CD4-positive, CD25-positive, alpha-beta regulatory T cell (primary cell): ENCODE measurements around the gene LOXL3. TPM values are rescaled to one million over a fixed set of nuclear protein-coding genes. Genes with fewer than 3 reads are reported as not detected.

ENCODE experiments used
- ATAC-seq, 2 donors: fragments of 150-1000 bp; cut with Tn5 transposase; one replicate each; pipeline ENCODE4 v1.10.0; 2021; ENCODE audit warnings: low read depth in 2 of 2, moderate number of reproducible peaks in 2 of 2, moderate library complexity in 1 of 2
- DNase-seq, 3 donors: peaks; one replicate each; pipeline versions ENCODE4 v3.0.0 to v3.0.0-alpha.2; 2012 to 2022; ENCODE audit warnings: mixed read lengths in 1 of 3
- H3K27ac ChIP-seq: one replicate; pipeline ENCODE4 v1.7.0; 2013; ENCODE audit warnings: mild to moderate bottlenecking, low read length; ENCODE audit not compliant: insufficient read depth, poor library complexity, severe bottlenecking
- H3K27me3 ChIP-seq: one replicate; pipeline ENCODE4 v1.7.0; 2013; ENCODE audit warnings: low read length; ENCODE audit not compliant: control insufficient read depth, insufficient read depth
- H3K36me3 ChIP-seq: one replicate; pipeline ENCODE4 v1.7.0; 2013; ENCODE audit warnings: mild to moderate bottlenecking, low read length, moderate library complexity; ENCODE audit not compliant: control insufficient read depth, insufficient read depth
- H3K4me1 ChIP-seq: 2 replicates; pipeline ENCODE4 v1.7.0; 2013; ENCODE audit warnings: mild to moderate bottlenecking, low read length; ENCODE audit not compliant: insufficient read depth, control insufficient read depth, poor library complexity, severe bottlenecking
- H3K4me3 ChIP-seq: one replicate; pipeline ENCODE4 v1.7.0; 2013; ENCODE audit warnings: low read depth, mild to moderate bottlenecking, low read length, moderate library complexity
- H3K9me3 ChIP-seq, 2 experiments: 1 replicate in 1 of 2; 2 replicates in 1 of 2; pipeline ENCODE4 v1.7.0; 2013; ENCODE audit warnings: low read length in 2 of 2, mild to moderate bottlenecking in 1 of 2, moderate library complexity in 1 of 2; ENCODE audit not compliant: control insufficient read depth in 2 of 2
- H3K27ac Mint-ChIP-seq, 3 donors: one replicate each; pipeline ENCODE4 v1.8.0; 2020 to 2022; ENCODE audit warnings: mild to moderate bottlenecking in 3 of 3, mixed read lengths in 3 of 3, moderate library complexity in 2 of 3
- H3K27me3 Mint-ChIP-seq: one replicate; pipeline ENCODE4 v1.8.0; 2022; ENCODE audit warnings: mild to moderate bottlenecking, mixed read lengths
- H3K36me3 Mint-ChIP-seq: one replicate; pipeline ENCODE4 v1.8.0; 2020; ENCODE audit warnings: mixed read lengths
- H3K4me1 Mint-ChIP-seq, 4 donors: one replicate each; pipeline ENCODE4 v1.8.0; 2020 to 2022; ENCODE audit warnings: mixed read lengths in 4 of 4, mild to moderate bottlenecking in 1 of 4
- H3K4me3 Mint-ChIP-seq, 4 donors: one replicate each; pipeline ENCODE4 v1.8.0; 2020 to 2022; ENCODE audit warnings: mild to moderate bottlenecking in 4 of 4, mixed read lengths in 4 of 4, moderate library complexity in 3 of 4
- H3K9me3 Mint-ChIP-seq, 7 donors: one replicate each; pipeline ENCODE4 v1.8.0; 2020 to 2022; ENCODE audit warnings: mixed read lengths in 7 of 7, mild to moderate bottlenecking in 3 of 7, moderate library complexity in 2 of 7
- polyA plus RNA-seq, 4 donors: library from polyadenylated mRNA; unstranded; fragments of 300-500 nt; fragmentation: Illumina TruSeq; gene quantifications; one replicate each; pipeline ENCODE4 v1.2.3, GENCODE V29; 2021
- total RNA-seq: library from RNA; stranded (reverse); gene quantifications from one replicate; pipeline ENCODE4 v1.2.3, GENCODE V29; 2022

LOXL3 gene
- total and polyA plus RNA-seq, 5 donors from 2014 or later: 0.09 to 1.1 TPM; not detected in 3

DNA sequence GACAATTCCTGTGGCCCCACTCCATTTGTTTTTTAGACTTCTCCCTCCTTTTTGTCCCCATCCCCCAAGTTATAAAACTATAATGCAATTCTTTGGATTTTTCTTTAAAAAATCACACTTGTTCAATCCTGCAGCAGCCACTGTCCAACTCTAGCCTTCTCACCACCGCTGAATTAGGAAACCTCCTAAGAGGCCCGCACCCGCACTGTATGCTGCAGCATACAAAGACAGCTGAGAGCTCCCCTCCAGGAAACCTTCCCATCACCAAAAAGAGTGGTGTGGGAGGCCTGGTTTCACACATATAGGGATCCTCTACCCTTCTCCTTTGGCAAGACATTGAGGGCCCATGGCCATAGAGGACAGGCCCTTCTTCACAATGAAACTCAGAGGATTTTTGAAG is 49.2 kb downstream of the LOXL3 start:
- ATAC-seq (no peak), DNase-seq (no peak)
- peaks cover 5 to 80% (median 25%) of the 10 kb centered on the region in 4 donors for H3K4me1 Mint-ChIP-seq
- no peak overlapping the region for H3K27ac Mint-ChIP-seq
- peaks cover 42% of the 10 kb centered on the region for H3K4me1 ChIP-seq
- H3K4me3 Mint-ChIP-seq: peak overlapping the region; percentile 44 to 86 (median 78)
- peaks cover 26% of the 10 kb centered on the region for H3K36me3 Mint-ChIP-seq
- peaks cover 0 to 7% (median 0%) of the 10 kb centered on the region in 7 donors for H3K9me3 Mint-ChIP-seq
- no peak overlapping the region for H3K4me3 ChIP-seq
- H3K27me3 ChIP-seq: peaks cover 3% of the 10 kb centered on the region
- H3K36me3 ChIP-seq: peaks cover 13% of the 10 kb centered on the region
- H3K9me3 ChIP-seq: no peaks in the 10 kb centered on the region
- H3K27ac ChIP-seq: no peak overlapping the region
- peaks cover 64% of the 10 kb centered on the region for H3K27me3 Mint-ChIP-seq

DNA sequence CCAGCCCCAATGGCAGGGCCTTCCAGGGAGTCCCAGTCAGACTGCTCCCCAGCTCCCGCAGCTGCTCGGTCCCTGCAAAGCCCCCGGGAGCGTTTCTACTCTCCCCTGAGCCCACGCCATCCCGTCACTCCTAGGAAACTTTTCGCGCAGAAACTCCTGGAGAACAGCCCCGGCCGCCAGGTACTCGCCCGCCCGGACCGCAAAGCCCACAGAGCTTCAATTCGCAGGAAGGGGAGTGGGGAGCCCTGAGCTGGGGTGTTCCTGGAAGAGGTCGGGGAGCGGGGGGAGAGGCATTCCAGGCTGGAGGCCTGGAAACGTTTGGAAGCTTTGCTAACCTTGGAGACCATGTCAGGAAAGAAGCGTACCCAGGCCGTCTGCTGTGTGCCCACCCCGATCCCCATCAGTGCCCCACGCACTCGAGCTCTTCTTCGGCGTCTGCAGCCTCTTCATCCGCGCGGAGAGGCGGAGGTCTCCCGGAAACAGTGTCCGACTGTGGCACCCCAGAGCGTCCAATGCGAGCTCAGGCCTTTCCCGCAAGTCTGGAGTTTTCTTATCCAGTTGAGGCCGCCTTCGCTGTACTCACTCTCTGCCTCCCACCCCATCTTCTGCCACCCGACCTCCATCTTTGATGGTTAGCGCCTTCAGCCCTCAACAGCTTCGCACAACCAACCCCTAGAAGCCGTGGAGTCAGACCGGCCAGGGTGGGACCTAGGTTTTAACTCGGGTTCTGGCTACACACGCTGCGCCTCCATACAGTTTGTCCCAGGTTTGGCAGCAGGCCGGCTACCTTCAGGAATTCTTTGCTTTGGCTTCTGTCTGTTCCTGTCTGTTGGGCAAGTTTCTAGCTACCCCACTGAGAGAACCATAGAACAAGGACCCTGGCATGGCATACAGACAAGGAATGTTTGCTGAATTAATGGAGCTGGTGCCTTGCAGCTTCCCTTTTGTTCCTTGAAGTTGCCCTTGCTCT is 50.0 kb downstream of the LOXL3 start:
- peaks cover 50% of the 10 kb centered on the region for H3K4me1 ChIP-seq
- H3K9me3 ChIP-seq: no peaks in the 10 kb centered on the region
- Mint-ChIP-seq H3K36me3 (peaks cover 26% of the 10 kb centered on the region), H3K9me3 (peaks cover 0 to 7% (median 0%) of the 10 kb centered on the region in 7 donors), H3K4me1 (peaks cover 5 to 84% (median 28%) of the 10 kb centered on the region in 4 donors), H3K27me3 (peaks cover 68% of the 10 kb centered on the region), H3K4me3 (peak overlapping the region; percentile 68 to 86 (median 82)), H3K27ac (peak overlapping the region in 1 of 3 donors; percentile 56)
- no peak for ATAC-seq
- H3K4me3 ChIP-seq: no peak overlapping the region
- DNase-seq: no peak
- H3K27me3 ChIP-seq: peaks cover 2% of the 10 kb centered on the region
- no peak overlapping the region for H3K27ac ChIP-seq
- H3K36me3 ChIP-seq: peaks cover 13% of the 10 kb centered on the region

DNA sequence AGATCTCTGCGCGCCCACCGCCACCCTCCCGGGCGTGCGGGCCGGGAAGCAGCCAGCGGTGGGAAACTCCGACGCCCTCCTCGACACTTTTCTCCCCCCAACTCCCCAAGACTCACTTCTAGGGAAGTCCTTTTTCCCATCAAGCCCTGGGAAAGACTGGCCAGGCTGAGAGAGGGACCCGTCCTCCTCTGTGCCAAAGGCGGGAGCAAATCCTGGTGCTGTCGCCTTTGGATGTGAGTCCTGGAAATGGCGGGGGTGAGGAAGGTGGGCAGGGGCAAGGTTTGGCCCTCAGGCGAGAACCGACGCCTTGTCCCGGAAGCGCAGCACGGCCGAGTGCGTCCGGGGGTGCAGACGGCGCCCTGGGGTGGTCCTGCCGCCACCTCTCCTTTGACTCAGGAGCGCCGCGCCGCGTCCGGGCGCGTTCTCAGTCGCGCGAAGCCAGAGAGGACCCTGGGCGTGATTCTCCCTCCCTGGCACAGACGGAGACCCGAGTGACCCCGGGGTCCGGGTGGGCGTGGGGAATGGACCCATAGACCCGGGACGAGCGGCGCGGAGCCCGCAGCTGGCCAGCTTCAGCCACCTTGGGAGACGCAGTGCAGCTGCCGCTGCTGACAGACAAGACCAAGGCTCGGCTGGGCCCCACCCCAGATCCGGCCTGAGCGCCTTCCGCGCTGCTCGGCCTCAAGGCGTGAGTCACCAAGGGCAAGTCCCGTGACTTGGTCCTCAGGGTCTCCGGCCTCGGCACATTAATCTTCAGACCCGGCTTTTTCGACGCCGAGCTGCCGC is 50.8 kb downstream of the LOXL3 start:
- peaks cover 26% of the 10 kb centered on the region for H3K36me3 Mint-ChIP-seq
- peaks cover 51% of the 10 kb centered on the region for H3K4me1 ChIP-seq
- H3K27me3 Mint-ChIP-seq: peaks cover 69% of the 10 kb centered on the region
- peaks cover 0 to 5% (median 0%) of the 10 kb centered on the region in 7 donors for H3K9me3 Mint-ChIP-seq
- H3K4me3 Mint-ChIP-seq: peak overlapping the region; percentile 68 to 84 (median 82)
- peak overlapping the region in 1 of 3 donors; percentile 56 for H3K27ac Mint-ChIP-seq
- H3K27me3 ChIP-seq: peaks cover 2% of the 10 kb centered on the region
- H3K4me3 ChIP-seq: peak overlapping the region; percentile 32
- peaks cover 13% of the 10 kb centered on the region for H3K36me3 ChIP-seq
- H3K9me3 ChIP-seq: no peaks in the 10 kb centered on the region
- no peak overlapping the region for H3K27ac ChIP-seq
- ATAC-seq (no peak), DNase-seq (peak in 1 of 3 donors; percentile 75)
- H3K4me1 Mint-ChIP-seq: peaks cover 5 to 85% (median 34%) of the 10 kb centered on the region in 4 donors

DNA sequence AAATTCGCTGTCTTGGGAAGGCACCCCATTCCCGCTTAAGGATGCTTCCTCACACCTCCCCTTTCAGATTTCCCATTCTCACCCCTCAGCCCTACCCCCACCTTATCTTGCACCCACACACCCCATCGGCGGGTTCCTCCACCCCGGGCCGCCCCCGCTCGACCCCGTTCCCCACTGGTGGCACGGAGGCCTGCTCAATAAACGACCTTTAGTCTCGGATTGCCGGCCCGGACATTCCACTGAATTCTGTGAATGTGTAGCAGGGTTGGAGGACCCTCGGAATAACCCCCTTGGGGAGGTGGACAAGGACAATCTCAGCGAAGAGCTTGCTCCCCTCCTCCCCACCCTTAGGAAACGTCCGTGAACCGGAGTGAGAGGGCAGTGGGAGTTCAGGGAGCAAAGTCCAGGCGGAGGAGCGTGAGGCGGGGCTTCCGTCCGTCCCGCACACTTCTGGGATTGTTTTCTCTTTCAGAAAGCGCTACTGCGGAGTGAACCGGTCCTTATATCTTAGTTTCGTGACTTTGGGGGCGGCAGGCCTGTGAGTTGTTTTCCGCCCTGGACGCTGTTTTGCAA is 51.5 kb downstream of the LOXL3 start:
- Mint-ChIP-seq H3K27me3 (peaks cover 63% of the 10 kb centered on the region), H3K36me3 (peaks cover 23% of the 10 kb centered on the region), H3K4me3 (peak overlapping the region; percentile 68 to 83 (median 78)), H3K27ac (no peak overlapping the region), H3K9me3 (peaks cover 0 to 2% (median 0%) of the 10 kb centered on the region in 7 donors), H3K4me1 (peaks cover under 1 to 86% (median 31%) of the 10 kb centered on the region in 4 donors)
- peaks cover 13% of the 10 kb centered on the region for H3K36me3 ChIP-seq
- DNase-seq (no peak), ATAC-seq (no peak)
- no peak overlapping the region for H3K4me3 ChIP-seq
- no peak overlapping the region for H3K27ac ChIP-seq
- H3K4me1 ChIP-seq: peaks cover 53% of the 10 kb centered on the region
- H3K27me3 ChIP-seq: peaks cover 2% of the 10 kb centered on the region
- no peaks in the 10 kb centered on the region for H3K9me3 ChIP-seq

DNA sequence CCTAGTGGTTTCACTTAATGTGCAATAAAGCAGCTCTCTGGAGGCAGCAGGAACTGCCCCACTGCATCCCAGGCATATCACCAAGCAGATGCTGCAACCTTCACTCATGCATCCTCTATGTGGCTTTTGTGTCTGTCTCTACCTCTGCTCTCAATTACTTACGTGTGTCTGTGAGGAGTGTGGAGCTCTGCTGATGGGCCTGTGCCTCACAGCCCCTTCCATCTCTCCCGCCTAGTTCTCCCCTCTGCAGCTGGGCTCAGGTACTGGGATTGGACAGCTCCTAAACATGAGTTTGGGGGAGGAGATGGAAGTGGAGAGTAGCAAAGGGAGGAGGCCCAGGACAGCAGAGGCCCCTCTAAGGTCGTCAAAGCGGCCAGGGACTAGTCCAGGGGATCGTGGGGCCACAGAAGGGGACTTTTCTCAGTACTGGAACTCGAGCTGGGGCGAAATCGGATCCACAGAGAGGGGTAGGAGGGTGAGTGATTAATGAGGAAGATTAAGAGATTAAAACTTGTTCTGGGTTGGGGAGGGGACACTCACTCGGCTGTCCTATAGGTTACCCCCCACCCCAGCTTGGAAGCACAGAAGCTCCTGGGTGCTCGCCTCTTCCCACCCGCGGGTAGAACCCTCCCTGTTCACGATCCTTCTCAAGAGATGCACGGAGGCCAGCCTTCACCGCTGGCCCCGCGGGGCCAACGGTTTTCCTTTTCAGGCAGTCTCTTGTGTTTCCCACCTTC is 52.2 kb downstream of the LOXL3 start:
- peaks cover 20% of the 10 kb centered on the region for H3K36me3 Mint-ChIP-seq
- peaks cover 0 to 79% (median 26%) of the 10 kb centered on the region in 4 donors for H3K4me1 Mint-ChIP-seq
- peaks cover 0 to 1% (median 0%) of the 10 kb centered on the region in 7 donors for H3K9me3 Mint-ChIP-seq
- Histone ChIP-seq H3K9me3 (no peaks in the 10 kb centered on the region), H3K36me3 (peaks cover 13% of the 10 kb centered on the region), H3K27ac (no peak overlapping the region), H3K27me3 (peaks cover 2% of the 10 kb centered on the region), H3K4me3 (no peak overlapping the region), H3K4me1 (peaks cover 47% of the 10 kb centered on the region)
- H3K27ac Mint-ChIP-seq: no peak overlapping the region
- ATAC-seq (no peak), DNase-seq (no peak)
- peak overlapping the region; percentile 67 to 83 (median 78) for H3K4me3 Mint-ChIP-seq
- peaks cover 62% of the 10 kb centered on the region for H3K27me3 Mint-ChIP-seq

DNA sequence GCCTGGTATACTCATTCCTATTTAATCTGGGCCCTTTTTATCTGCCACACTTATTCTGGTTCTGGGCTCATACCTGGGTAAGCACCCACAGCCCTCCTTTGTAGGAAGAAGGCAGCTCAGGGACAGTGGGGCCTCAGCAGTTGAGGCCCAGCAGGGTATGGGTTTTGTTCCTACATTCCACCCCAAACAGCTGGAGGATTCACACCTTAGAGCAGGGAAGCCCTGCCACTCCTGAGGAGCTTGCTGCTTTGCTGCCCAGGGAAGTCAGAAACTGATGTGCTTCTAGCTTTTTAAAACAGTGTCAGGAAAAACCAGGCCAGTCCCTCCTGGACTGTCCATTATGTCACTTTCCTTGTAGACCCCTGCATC is 53.2 kb downstream of the LOXL3 start:
- Histone ChIP-seq H3K36me3 (peaks cover 8% of the 10 kb centered on the region), H3K27ac (no peak overlapping the region), H3K4me1 (peaks cover 40% of the 10 kb centered on the region), H3K9me3 (no peaks in the 10 kb centered on the region), H3K4me3 (no peak overlapping the region), H3K27me3 (peaks cover 2% of the 10 kb centered on the region)
- H3K4me1 Mint-ChIP-seq: peaks cover 0 to 71% (median 24%) of the 10 kb centered on the region in 4 donors
- ATAC-seq (no peak), DNase-seq (no peak)
- H3K4me3 Mint-ChIP-seq: peak overlapping the region in 3 of 4 donors; percentile 64 to 83 (median 78)
- peaks cover 22% of the 10 kb centered on the region for H3K36me3 Mint-ChIP-seq
- no peak overlapping the region for H3K27ac Mint-ChIP-seq
- peaks cover 62% of the 10 kb centered on the region for H3K27me3 Mint-ChIP-seq
- H3K9me3 Mint-ChIP-seq: peaks cover 0 to 1% (median 0%) of the 10 kb centered on the region in 7 donors
